CD4-positive, alpha-beta T cell treated with Interferon gamma for 1 hour (primary cell): ENCODE results near the gene BCAS1.
A peak's percentile ranks its signal among the peaks of the same experiment; 100 is the strongest.

Experiments
- DNase-seq: peaks from one replicate; pipeline ENCODE4 v3.0.0-alpha.2; 2020

The BCAS1 gene

GRCh38 chr20:53921443-53921973 is 148.9 kb downstream of the BCAS1 start:
- no peak for DNase-seq

GRCh38 chr20:53920647-53921245 is 149.6 kb downstream of the BCAS1 start:
- no peak for DNase-seq

- no peak for DNase-seq
These were observed 150.5 kb downstream of the BCAS1 start for GRCh38 chr20:53919886-53920285.

- DNase-seq = no peak
These were observed 151.4 kb downstream of the BCAS1 start for GRCh38 chr20:53918949-53919361.

GRCh38 chr20:53918020-53918311 is 152.4 kb downstream of the BCAS1 start:
- no peak for DNase-seq

GRCh38 chr20:53917145-53918019 is 153.0 kb downstream of the BCAS1 start:
- DNase-seq = peak; percentile 39

GRCh38 chr20:53916173-53916512 is 154.3 kb downstream of the BCAS1 start:
- DNase-seq = no peak

- DNase-seq = peak; percentile 90
These were observed 154.8 kb downstream of the BCAS1 start for GRCh38 chr20:53915446-53916172.

- DNase-seq = no peak
These were observed 155.5 kb downstream of the BCAS1 start for GRCh38 chr20:53914781-53915445.

GRCh38 chr20:53914091-53914780 is 156.2 kb downstream of the BCAS1 start:
- no peak for DNase-seq

GRCh38 chr20:53911301-53911700 is 159.1 kb downstream of the BCAS1 start:
- DNase-seq = no peak

GRCh38 chr20:53910351-53911002 is 159.9 kb downstream of the BCAS1 start:
- DNase-seq = no peak

- no peak for DNase-seq
These were observed 162.2 kb downstream of the BCAS1 start for GRCh38 chr20:53907968-53908751.

- DNase-seq = no peak
These were observed 164.6 kb downstream of the BCAS1 start for GRCh38 chr20:53905820-53906191.

GRCh38 chr20:53905019-53905819 is 165.2 kb downstream of the BCAS1 start:
- no peak for DNase-seq

- no peak for DNase-seq
These were observed 166.1 kb downstream of the BCAS1 start for GRCh38 chr20:53904261-53904660.

GRCh38 chr20:53903652-53903987 is 166.8 kb downstream of the BCAS1 start:
- peak; percentile 37 for DNase-seq

- DNase-seq = no peak
These were observed 167.3 kb downstream of the BCAS1 start for GRCh38 chr20:53902968-53903651.

GRCh38 chr20:53901497-53902096 is 168.8 kb downstream of the BCAS1 start:
- no peak for DNase-seq
